Ascending aorta (tissue), 2 donors: Measurements from ENCODE around the gene HAPLN1. TPM values are rescaled to one million over a fixed set of nuclear protein-coding genes. Genes with fewer than 3 reads are reported as not detected.

Source experiments
- DNase-seq, 2 donors: peaks; one replicate each; pipeline ENCODE4 v3.0.0-alpha.2; 2019; ENCODE audit warnings: low spot score in 2 of 2
- H3K27ac ChIP-seq, 2 donors: fragments of 200-600 bp; sonication (generic); one replicate each; pipeline ENCODE4 v1.5.1; 2016 to 2017; ENCODE audit warnings: mild to moderate bottlenecking in 1 of 2
- H3K27me3 ChIP-seq: fragments of 200-600 bp; sonication (generic); one replicate; pipeline ENCODE4 v1.5.1; 2017
- H3K36me3 ChIP-seq, 2 donors: fragments of 200-600 bp; sonication (generic); one replicate each; pipeline ENCODE4 v1.5.1; 2016
- H3K4me1 ChIP-seq, 2 donors: fragments of 200-600 bp; sonication (generic); one replicate each; pipeline ENCODE4 v1.5.1; 2016 to 2017; ENCODE audit warnings: mild to moderate bottlenecking in 1 of 2
- H3K4me3 ChIP-seq, 2 donors: fragments of 200-600 bp; sonication (generic); one replicate each; pipeline ENCODE4 v1.5.1; 2016 to 2017; ENCODE audit warnings: mild to moderate bottlenecking in 1 of 2
- H3K9me3 ChIP-seq, 2 donors: fragments of 200-600 bp; sonication (generic); one replicate each; pipeline ENCODE4 v1.5.1; 2016
- CTCF ChIP-seq, 3 experiments: fragments of 200-600 bp in 2 of 3; fragments of 450-650 bp in 1 of 3; sonication (generic) in 2 of 3; IDR thresholded peaks; one replicate each; pipeline ENCODE4 v1.5.1; 2016 to 2019; ENCODE audit warnings: antibody characterized with exemption in 3 of 3, mild to moderate bottlenecking in 1 of 3, moderate library complexity in 1 of 3
- intact Hi-C: fragments of 100-400 bp; cut with DNase I; formaldehyde crosslinking; loops from one replicate; pipeline ENCODE4 v1.15.1; 2023
- total RNA-seq: library from RNA; depleted of rRNA; stranded (reverse); fragments of >200 nt; gene quantifications from one replicate; pipeline ENCODE4 v1.1.0, GENCODE V29; 2016

Gene HAPLN1
- total RNA-seq, 1 donor from 2014 or later: 2.0 TPM

DNA sequence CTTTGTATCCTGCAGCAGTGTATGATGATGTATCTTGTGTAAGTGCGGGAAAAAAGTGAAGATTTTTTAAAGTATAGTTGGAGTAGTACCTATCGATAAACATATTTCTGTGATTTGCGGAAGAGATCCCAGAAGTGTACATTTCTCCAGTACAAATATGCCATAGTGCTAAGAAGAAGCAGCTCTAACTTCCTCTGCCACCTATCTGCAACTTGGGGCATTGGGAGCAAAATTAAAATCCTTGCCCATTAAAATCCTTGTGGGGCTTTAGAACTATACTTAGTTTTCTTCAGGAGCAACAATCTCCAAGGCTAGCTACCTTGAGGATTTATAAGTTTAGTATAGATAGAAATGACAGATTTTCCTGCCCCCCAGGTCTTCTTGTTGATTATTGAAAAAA is 125.4 kb downstream of the HAPLN1 start:
- no peaks in the 10 kb centered on the region for H3K36me3 ChIP-seq
- H3K27me3 ChIP-seq: no peaks in the 10 kb centered on the region
- peaks cover 0 to 3% of the 10 kb centered on the region in 2 donors for H3K4me1 ChIP-seq
- no peak for DNase-seq
- no peaks in the 10 kb centered on the region for H3K9me3 ChIP-seq
- no peak for TF ChIP-seq CTCF (IDR thresholded peaks at IDR 0.05)
- intact Hi-C loops: no loop called here
- H3K4me3 ChIP-seq: no peak overlapping the region
- no peak overlapping the region for H3K27ac ChIP-seq

GRCh38 chr5:83590966-83591365 is 129.7 kb downstream of the HAPLN1 start:
- no peaks in the 10 kb centered on the region for H3K9me3 ChIP-seq
- peak overlapping the region in 1 of 2 donors; percentile 27 for H3K4me3 ChIP-seq
- peaks cover 4 to 12% of the 10 kb centered on the region in 2 donors for H3K4me1 ChIP-seq
- no peak for TF ChIP-seq CTCF (IDR thresholded peaks at IDR 0.05)
- DNase-seq: no peak
- intact Hi-C loops: no loop called here
- no peaks in the 10 kb centered on the region for H3K27me3 ChIP-seq
- H3K36me3 ChIP-seq: no peaks in the 10 kb centered on the region
- no peak overlapping the region for H3K27ac ChIP-seq

DNA sequence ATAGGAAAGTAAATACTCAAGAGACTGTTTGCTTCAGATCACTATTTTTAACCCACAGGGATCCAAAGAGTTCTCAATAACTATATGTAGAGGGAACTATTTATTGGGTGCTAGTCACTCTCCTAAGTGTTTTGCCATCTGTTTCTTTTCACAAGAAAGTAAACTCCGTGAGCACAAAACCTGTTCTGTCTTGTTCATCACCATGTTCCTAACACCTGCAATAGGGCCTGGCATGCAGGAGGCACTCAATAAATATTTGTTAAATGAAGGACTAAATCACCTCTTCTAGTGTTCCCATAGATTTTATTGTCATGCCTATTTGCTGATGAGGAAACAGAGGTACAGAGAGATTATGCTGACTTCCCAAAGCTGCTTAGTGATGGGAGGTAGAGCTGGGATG is 130.9 kb downstream of the HAPLN1 start:
- H3K4me1 ChIP-seq: peaks cover 4 to 12% of the 10 kb centered on the region in 2 donors
- TF ChIP-seq CTCF (IDR thresholded peaks at IDR 0.05): no peak
- peak overlapping the region in 1 of 2 donors; percentile 16 for H3K27ac ChIP-seq
- H3K27me3 ChIP-seq: no peaks in the 10 kb centered on the region
- DNase-seq: no peak
- intact Hi-C loops: no loop called here
- H3K4me3 ChIP-seq: no peak overlapping the region
- no peaks in the 10 kb centered on the region for H3K36me3 ChIP-seq
- H3K9me3 ChIP-seq: no peaks in the 10 kb centered on the region

Other genes starting within 250 kb of the HAPLN1 start
- 333 TPM for gene VCAN, start 249.1 kb downstream of the HAPLN1 start, total RNA-seq